Stimulated activated naive CD8-positive, alpha-beta T cell treated with anti-CD3 and anti-CD28 coated beads, Interleukin-15, amount 100 ng/mL, for 72 hours (primary cell): ENCODE data around the gene LRRC55.

ENCODE experiments used
- ATAC-seq: fragments of 150-1000 bp; cut with Tn5 transposase; 2 replicates; pipeline ENCODE4 v1.10.0; 2021; ENCODE audit warnings: mild to moderate bottlenecking, moderate library complexity
- DNase-seq, 2 donors: peaks; one replicate each; pipeline ENCODE4 v3.0.0; 2021 to 2022
- H3K27ac Mint-ChIP-seq, 2 donors: one replicate each; pipeline ENCODE4 v1.8.0; 2022; ENCODE audit warnings: mild to moderate bottlenecking in 2 of 2, mixed read lengths in 2 of 2, moderate library complexity in 2 of 2
- H3K27me3 Mint-ChIP-seq: one replicate; pipeline ENCODE4 v1.8.0; 2022; ENCODE audit warnings: mixed read lengths
- H3K4me1 Mint-ChIP-seq: one replicate; pipeline ENCODE4 v1.8.0; 2022; ENCODE audit warnings: mild to moderate bottlenecking, mixed read lengths
- H3K4me3 Mint-ChIP-seq, 2 donors: one replicate each; pipeline ENCODE4 v1.8.0; 2022; ENCODE audit warnings: mild to moderate bottlenecking in 2 of 2, mixed read lengths in 2 of 2, moderate library complexity in 1 of 2
- H3K9me3 Mint-ChIP-seq, 2 donors: one replicate each; pipeline ENCODE4 v1.8.0; 2022; ENCODE audit warnings: mixed read lengths in 2 of 2

Gene LRRC55

GRCh38 chr11:57233702-57234101 lies 51.9 kb downstream of the LRRC55 start:
- DNase-seq, result no peak
- H3K9me3 Mint-ChIP-seq, result no peaks in the 10 kb centered on the region
- peaks cover 17% of the 10 kb centered on the region for H3K4me1 Mint-ChIP-seq
- ATAC-seq, result no peak
- no peak overlapping the region for H3K27ac Mint-ChIP-seq
- peaks cover 92% of the 10 kb centered on the region for H3K27me3 Mint-ChIP-seq
- H3K4me3 Mint-ChIP-seq, result no peak overlapping the region

- peaks cover 17% of the 10 kb centered on the region for H3K4me1 Mint-ChIP-seq
- no peak overlapping the region for H3K4me3 Mint-ChIP-seq
- ATAC-seq (no peak), DNase-seq (no peak)
- H3K27ac Mint-ChIP-seq, result no peak overlapping the region
- peaks cover 76% of the 10 kb centered on the region for H3K27me3 Mint-ChIP-seq
- H3K9me3 Mint-ChIP-seq, result no peaks in the 10 kb centered on the region
Observed at GRCh38 chr11:57235761-57236703, 54.3 kb downstream of the LRRC55 start.

- peak within 1 kb of the TSS; percentile 8 to 52 for H3K27ac Mint-ChIP-seq
- no peaks in the 10 kb centered on the region for H3K9me3 Mint-ChIP-seq
- H3K4me1 Mint-ChIP-seq, result peaks cover 11% of the 10 kb centered on the region
- DNase-seq (no peak), ATAC-seq (peak; percentile 18)
- H3K27me3 Mint-ChIP-seq, result peaks cover 73% of the 10 kb centered on the region
- peak within 1 kb of the TSS in 1 of 2 donors; percentile 42 for H3K4me3 Mint-ChIP-seq
Observed at GRCh38 chr11:57237204-57237681, 55.5 kb downstream of the LRRC55 start, which contains the start of gene APLNR. Gene APLNR, minus strand, starts transcription at chr11:57237250. Its CDS starts 246 bp downstream, at chr11:57237004.

GRCh38 chr11:57239348-57239747 lies 57.6 kb downstream of the LRRC55 start:
- H3K9me3 Mint-ChIP-seq, result no peaks in the 10 kb centered on the region
- no peak overlapping the region for H3K4me3 Mint-ChIP-seq
- peaks cover 11% of the 10 kb centered on the region for H3K4me1 Mint-ChIP-seq
- DNase-seq (no peak), ATAC-seq (no peak)
- H3K27ac Mint-ChIP-seq, result no peak overlapping the region
- peaks cover 62% of the 10 kb centered on the region for H3K27me3 Mint-ChIP-seq

GRCh38 chr11:57240007-57240406 lies 58.3 kb downstream of the LRRC55 start:
- DNase-seq (no peak), ATAC-seq (no peak)
- no peak overlapping the region for H3K27ac Mint-ChIP-seq
- no peak overlapping the region for H3K4me3 Mint-ChIP-seq
- peaks cover 18% of the 10 kb centered on the region for H3K4me1 Mint-ChIP-seq
- peaks cover 55% of the 10 kb centered on the region for H3K27me3 Mint-ChIP-seq
- H3K9me3 Mint-ChIP-seq, result no peaks in the 10 kb centered on the region

GRCh38 chr11:57240757-57241156 lies 59.0 kb downstream of the LRRC55 start:
- no peak for ATAC-seq
- H3K4me3 Mint-ChIP-seq, result no peak overlapping the region
- H3K27me3 Mint-ChIP-seq, result peaks cover 48% of the 10 kb centered on the region
- no peak for DNase-seq
- H3K27ac Mint-ChIP-seq, result no peak overlapping the region
- no peaks in the 10 kb centered on the region for H3K9me3 Mint-ChIP-seq
- peaks cover 22% of the 10 kb centered on the region for H3K4me1 Mint-ChIP-seq
